ENCODE measurements around the gene KLHL12.
A peak's percentile ranks its signal among the peaks of the same experiment; 100 is the strongest.

Gene KLHL12

DNA sequence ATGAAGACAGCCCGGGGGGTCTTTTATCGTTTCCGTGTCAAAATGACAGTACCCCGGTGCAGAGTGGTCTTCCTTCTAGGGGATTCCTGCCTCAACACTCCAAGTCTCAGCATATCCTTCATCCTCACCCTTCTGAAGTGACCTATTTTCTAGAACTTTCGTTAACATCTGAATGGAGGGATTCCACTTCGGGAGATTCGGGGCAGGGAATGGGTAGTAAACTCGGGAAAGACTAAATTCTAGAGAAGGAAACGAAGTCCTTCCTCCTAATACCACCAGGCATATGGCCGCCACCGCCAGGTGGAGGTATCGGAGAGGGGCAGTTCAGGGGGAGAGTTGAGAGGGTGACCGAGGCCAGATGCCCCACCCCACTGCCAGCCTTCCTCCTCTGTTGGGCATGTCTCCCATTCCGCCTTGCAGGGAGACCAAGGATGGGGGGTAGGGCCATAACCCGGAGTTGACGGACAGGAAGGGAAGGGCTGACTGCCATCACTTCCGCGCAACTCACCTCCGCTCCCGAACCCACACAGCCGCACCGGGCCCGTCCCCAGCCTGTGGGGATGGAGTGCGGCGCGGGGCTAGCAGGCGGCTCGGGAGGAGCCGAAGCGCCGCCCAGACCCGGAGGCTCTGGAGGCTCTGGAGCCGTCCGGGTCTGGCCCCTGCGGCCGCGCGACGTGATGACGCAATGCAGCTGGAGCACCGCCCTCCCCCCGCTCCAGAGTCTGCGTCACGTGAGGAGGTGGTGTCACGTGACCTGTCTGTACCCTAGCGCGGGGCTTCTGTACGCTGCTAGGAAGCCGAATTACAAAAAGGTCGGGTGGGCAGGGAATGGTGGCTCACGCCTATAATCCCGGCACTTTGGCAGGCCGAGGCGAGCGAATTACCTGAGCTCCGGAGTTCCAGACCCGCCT, at the start of gene KLHL12:
KLHL12 (minus strand) TSS at position 654 of the 911 bp plus-strand sequence. CDS start 2,072 bp downstream, outside the sequence.
- DNase-seq, result peak; percentile 97

DNA sequence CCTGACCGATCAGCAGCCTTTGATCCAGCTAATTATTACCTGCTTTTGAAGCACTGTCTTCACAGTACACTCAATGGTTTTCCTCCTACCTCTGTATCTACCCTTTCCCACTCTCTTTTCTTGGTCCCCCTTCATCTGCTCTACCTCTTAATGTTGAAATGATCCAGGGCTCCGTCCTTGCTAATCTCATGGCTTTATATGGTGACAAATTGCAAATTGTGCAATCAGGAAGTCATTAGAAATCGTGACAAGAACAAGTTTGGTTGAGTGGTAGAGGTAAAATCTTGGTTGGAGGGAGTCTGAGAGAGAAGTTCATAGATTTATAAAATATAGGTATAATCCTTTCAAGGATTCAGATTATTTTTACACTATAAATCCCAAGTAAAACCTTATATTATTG, 49.6 kb upstream of the KLHL12 start:
- DNase-seq, result no peak

DNA sequence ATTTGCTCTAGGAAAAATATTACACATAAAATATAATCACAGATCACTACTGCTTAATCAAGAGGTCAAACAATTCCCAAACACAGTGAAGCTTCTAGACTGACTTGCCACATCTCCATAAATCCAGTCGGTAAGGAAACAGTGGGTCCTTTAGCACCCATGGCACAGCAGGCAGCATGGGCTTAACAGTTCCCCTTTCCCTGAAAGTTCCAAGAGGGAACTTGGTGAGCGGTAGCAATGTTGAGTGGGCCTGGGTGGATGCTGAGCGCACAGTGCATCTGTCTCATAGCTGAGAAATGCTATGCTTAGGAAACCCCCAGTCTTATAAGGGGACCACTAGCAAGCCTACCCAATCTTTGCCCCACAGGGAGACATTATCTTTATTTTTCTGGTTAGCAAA, 47.8 kb upstream of the KLHL12 start:
- DNase-seq, result no peak

DNA sequence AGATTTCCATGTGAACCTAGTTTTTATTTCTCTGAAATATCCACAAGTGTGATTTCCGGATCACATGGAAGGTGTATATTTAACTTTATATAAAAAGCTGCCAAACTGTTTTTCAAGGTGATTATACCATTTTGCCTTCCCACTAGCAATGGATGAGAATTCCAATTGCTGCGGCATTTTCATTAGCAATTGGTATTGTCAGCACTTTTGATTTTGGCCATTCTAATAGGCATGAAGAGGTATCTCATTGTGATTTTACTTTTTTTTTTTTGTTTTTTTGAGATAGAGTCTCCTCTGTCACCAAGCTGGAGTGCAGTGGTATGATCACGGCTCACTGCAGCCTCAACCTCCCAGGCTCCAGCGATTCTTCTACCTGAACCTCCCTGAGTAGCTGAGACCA, 45.0 kb upstream of the KLHL12 start:
- no peak for DNase-seq

DNA sequence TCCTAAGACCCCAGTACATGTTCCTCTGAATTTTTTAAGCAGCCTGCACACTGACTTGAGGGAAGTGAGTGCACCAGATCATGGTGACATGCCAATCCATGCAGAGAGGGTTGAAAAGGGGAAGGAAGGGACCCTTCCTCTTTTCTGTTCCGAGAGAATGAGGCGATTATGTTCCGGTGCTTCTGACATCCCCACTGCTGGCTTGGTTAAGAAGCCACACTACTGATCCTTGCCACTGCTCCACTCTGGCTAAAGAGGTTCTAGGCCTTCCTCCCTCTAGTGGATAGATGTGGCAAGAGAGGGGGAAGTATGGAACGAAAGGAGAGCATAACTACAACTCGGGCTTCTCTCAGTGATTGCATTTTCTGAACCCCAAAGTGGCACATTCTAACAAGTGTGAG, 41.9 kb upstream of the KLHL12 start:
- DNase-seq, result peak; percentile 56

DNA sequence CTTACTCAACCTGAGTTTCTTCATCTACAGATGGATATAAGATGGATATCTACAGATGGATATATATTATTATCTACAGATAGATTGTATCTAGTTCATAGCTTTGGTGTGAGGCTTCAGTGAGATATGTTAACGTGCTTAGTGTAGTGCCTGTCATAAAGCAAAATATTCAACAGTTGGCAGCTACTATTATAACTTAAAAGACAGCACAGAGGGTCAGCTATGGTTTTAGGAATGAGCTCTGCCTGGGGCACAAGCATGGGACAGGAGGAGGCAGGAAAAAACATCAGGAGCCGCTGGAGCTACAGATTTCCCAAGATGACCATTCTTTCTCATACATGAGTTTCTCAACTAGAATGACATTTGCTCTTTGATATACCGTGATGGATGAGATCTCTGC, 41.3 kb upstream of the KLHL12 start:
- no peak for DNase-seq

DNA sequence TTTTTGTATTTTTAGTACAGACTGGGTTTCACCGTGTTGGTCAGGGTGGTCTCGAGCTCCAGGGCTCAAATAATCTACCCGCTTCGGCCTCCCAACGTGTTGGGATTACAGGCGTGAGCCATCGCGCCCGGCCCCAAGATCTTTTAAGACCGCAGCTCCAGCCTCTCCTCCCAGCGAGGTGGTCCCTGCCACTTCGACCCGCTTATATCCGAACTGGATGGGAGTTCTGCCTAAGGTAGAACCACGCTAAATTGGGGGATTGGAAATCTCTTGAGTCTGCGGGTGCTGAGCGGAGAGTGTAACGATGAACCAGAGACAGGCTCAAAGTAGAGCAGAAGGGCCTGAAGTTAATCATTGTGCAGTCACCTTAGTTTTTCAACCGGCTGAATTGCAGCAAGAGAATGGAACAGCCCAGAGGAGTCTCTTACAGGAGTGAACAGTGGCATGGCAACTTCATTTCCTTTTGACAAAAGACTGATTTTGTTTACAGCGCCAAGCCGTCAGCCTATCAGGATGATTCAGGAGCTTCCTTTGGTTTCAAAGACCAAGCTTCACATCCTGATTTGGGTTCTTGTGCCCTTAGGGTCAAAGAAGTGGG, 40.7 kb upstream of the KLHL12 start:
- peak; percentile 39 for DNase-seq

DNA sequence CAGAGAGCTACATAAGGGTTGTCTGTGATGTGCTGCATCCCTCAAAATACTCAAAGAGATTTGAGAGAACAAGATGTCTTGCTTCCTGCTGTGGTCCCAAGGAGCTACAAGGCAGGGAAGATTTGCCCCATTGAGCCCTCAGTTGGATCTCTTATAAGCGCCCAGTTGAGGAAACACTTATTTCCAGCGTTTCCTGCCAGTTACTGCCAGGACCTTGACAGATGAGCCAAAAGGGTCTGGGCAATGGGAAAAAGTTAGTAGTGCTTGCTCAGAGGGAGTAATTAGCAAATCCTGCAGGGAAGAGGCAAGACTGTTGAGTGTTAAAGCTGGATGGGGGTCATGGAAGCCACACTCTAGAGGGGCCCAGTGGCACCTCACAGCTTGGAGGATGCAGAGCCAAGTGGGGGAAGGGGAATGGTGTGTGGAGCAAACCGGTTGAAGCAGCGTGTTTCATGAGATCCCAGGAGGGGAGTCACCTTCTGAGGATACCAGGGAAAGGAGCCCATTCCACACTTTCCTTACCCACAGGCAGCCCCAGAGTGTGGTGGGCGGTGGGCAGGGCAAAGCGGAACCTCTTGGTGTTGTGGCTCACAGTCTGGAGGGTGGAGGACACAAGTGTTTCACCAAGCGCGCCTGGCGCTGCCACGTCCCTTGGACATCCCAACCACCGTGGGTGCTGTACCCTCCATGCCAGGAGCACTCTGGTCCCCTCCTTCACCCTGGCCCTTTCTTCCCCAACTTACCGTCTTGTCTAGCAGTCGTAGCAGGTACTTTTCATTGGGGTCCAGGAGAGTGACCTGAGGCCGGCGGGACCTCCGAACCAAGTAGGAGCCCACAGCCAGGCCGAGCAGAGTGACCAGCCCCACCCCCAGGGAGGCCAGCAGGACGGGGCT, 39.2 kb upstream of the KLHL12 start:
- no peak for DNase-seq

DNA sequence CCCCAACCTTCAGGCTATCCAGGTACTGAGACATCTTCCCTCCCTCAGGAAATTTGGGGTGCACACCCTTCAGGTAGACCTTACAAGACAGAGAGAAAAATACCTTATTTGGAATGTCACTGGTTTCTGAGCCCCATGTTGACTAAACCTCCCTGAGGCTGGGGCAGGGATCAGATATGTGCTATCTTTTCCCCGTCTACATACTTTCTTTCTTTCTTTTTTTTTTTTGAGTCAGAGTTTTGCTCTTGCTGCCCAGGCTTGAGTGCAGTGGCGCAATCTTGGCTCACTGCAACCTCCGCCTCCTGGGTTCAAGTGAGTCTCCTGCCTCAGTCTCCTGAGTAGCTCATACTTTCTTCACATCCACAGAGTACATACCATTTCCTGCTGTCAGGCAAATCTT, 38.4 kb upstream of the KLHL12 start:
- no peak for DNase-seq

DNA sequence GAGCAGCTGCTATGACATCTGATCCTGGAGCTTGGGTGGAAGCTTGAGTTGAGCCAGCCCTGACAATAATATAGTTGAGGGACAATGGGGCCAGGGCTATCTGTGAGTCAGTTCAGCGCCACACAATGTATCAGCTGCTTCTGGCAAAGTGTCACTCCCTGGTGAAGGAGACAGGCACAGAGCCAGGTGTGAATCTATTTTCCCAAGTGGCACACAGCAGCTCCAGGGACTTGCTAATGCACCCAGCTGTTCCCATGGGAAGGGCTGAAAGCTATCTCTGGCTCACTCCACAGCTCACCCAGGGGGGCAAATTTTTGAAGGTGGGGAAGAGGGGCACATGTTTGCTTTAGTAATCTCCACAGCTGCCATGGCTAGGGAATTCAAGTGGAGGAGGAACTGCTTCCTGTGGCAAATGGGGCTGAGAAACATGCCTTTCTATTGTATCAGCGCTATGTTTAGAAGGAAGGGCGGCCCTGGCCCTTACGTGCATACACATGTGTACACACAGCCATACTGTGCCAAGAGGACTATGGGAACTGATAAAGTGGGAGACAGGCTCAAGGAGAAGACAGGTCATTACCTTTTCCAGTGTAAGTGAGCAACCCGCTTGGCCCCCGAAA, 37.9 kb upstream of the KLHL12 start:
- DNase-seq, result no peak

DNA sequence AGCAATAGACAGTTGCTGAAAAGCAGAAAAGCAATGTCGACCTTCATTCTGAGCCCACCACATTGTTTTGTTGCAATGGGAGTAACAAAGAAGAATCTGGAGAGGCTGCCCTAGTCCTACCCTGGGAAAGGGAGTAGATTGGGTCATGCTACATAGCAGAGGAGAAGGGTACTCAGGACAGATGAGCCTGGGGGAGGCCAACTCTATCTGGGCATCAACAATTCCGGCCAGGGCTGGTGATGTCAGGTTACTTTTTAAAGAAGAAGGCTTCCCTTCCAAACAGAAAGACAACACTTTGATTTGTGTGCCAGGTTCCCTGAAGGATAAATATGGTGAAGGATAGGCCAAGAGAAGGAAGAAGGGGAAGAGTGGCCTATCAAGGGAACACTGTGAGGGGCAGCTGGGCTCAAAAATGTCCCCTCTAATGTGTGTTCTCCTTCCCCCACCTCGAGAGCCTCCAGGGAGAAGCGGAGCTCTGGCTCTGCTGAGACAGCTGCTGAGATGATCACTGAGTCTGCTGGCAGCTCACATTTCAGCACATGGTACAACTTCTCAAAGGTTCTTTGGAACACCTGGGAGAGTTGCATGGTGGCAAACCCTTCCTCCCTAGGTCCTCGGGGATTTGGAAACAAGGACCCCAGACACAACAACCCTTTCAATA, 34.3 kb upstream of the KLHL12 start:
- no peak for DNase-seq

DNA sequence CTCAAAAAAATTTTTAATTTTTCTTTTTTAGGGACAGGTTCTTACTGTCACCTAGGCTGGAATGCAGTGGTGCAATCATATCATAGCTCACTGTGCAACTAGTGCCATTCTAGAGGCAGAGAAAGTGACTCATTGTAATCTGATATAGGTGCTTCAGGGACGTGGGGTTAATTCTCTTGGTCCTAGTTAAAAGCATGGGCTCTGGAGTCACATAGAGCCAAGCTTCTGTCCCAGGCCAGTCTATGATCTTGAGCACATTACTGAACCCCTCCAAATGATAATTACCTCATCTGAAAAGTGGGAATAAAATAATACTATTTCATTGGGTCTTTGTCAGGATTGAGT, 32.2 kb upstream of the KLHL12 start:
- DNase-seq, result no peak

DNA sequence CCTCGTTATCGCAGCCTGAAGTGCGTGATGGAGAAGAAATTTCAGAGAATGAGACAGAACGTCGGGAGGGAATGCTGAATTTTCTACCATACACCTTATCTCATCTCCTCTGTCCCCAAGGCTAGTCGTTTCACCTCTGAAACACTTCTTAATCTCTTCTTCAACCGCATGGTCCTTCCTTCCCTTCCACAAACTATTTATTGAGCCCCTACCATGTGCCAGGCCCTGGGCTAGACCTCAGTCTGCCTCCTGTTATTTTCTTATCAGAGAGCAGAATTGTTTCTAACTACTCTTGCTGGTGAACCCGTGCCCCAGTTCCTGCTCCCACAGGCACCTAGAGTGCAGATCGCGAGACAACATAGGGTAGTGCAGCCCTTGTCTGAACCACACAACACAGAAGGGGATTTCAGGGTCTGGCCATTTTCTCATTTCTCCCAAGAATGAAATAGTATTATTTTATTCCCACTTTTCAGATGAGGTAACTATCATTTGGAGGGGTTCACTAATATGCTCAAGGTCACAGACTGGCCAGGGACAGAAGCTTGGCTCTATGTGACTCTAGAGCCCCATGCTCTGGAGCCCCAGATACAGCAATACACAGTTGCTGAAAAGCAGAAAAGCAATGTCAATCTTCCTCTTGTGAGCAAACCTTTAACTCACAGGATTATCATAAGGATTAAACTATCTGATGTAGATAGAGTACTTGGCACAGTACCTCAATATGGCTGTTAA, 31.7 kb upstream of the KLHL12 start:
- DNase-seq, result no peak

DNA sequence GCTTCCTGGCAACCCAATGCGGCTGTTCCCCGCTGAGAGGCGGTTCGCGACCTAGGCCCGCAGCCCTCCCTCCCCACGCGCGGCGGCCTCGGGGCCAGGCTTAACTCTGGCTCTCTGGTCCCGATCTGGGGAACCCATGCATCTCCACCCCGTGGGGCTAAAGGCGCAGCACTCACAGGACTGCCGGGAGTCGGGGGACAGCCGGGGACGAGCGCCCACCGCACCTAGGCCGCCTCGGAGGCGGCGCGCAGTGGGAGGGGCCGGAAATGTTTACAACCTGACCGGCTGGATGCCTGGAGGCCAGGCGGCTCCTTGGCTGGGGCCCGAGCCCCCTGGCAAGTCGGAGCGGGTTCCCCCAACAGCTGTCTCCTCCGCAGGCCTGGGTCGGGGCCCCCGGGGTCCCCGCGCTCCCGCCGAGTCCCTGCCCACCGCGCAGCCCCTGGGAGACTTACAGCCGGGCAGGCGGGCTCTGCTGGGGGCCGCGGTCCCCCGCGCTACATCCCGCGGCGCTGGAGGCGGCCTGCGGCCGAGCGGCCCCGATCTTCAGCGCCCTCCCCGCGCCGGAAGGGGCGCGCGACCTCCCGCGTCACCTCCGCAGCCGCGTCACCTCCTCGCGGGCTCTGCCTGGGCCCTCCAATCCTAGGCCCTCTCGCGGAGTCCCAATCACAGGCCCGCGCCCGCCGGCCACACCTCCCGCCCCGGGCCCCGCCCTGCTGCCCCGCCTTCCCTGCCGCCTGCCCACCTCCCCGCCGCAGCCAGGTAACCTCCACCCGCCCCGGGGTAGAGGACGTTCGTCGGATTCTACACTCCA, 30.9 kb upstream of the KLHL12 start, which contains the start of gene ADIPOR1:
ADIPOR1 (minus strand) TSS at position 580 of the 811 bp plus-strand sequence. CDS start 7,242 bp downstream, outside the sequence.
- DNase-seq, result peak; percentile 94

DNA sequence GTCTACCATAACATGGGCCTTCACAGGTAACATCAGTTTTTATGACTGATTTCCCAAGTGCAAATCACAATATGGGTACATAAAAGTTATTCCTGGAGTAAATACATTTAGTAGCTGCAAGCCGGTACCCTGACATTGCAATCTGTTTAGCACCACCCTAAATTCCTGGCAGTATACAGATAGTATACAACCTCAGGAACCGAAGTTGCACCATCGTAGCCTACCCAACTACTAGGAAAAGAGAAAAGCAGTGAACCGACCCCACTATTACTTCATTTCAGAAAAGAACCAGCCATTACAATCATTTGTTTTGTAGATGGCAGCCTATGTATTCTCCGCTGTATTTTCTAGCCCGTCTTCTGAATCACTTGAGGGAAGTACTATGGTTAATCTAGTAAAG, 29.9 kb upstream of the KLHL12 start:
- no peak for DNase-seq

DNA sequence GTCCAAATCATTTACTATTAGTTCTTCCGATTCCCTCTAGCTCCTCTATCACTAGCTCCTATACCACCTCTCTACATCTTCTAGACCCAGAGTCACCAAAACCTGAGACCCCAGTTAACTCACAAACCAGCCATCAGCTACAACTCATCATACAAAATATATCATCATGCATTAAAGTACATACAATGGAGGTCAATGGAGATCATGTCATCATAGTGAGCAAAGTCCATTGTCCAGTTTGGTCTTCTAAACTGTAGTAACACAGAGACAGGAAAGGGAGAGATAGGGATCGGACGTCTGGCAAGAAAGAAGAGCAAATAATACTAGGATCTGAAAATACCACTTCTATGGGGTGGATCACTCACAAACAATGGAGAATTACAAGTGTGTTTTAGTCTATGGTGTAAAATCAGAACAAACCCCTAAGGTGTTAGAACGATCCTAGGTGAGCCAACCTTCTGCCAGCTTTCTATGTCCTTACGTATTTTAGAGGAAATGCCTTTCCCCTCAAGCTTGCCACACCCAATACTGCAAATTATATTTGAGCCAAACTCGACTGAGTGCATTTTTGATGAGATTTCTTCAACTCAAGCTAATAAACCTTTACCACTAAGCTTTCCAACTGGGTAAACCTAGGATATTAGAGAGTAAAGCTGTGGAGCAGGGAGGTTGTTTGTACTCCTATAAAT, 27.2 kb upstream of the KLHL12 start:
- DNase-seq, result no peak

DNA sequence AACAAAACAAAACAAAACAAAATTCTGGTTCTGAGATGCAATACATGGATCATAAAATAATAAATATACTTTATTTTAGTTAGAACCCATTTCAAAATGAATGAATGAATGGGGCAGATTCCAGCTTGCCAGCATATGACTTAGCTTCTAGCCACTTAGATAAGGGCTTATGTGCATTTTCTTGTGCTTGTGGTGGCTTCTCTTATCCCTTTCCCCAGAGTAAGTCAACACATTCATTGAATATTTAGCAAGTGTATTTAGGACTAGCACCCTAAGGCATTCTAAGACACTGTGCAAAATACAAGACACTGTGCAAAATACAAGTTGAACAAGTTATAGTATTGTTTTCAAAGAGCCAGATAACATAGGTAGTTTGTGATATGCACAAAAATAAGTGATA, 26.4 kb upstream of the KLHL12 start:
- DNase-seq, result no peak

DNA sequence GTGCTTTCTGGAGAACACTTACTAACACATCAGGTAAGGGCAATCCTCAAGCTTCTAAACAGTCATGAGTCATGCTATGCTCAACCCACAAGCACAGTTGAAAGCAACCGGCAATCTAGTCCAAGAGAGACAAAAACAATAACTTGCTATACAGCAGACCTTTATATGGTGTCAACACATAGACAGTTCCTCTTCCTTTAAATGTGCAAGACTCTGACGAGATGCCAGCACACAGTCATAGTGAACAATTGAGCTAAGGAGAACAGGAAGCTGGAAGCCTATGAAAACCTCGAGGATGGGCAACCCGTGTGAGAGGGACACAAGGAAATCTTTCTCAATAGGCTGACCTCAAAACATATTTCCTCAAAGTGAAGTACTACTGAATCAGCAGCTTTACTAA, 25.8 kb upstream of the KLHL12 start:
- peak; percentile 39 for DNase-seq

DNA sequence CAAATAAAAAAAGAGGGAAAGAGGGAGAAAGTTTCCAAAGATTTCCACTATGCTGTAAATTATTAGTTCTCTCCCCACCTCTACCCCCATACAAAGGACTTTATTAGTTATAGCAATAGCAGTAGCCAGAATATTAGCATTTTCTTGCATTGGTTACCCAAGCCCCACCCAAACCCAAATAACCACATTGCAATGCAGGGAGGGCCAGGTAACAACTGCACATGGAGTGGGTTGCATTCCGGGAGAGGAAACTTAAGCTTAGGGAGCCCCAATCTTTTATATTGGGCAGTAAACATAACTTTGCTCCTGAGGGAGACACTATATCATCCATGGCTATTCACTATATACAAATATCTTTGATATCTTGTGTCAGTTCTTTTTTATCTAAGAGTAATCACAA, 25.1 kb upstream of the KLHL12 start:
- DNase-seq, result no peak

DNA sequence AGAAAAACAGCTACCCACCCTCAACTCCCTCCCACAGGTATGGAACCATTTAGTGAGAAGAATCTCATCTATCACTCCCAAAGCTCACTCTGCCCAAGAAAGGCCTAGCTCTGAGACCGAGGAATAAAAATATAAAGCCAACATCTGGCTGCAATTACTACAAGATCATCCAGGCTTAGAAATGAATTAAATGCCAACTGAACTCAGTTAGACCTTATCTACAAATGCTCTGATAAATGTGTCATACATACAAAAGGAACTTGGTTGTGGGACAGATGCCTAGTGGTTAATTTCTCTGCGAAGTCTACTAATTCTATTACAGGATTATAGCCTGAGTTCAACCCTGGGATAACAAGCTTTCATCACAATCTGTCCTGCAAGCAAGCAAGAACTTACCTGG, 24.4 kb upstream of the KLHL12 start:
- DNase-seq, result no peak

Measured in activated CD4-positive, alpha-beta T cell treated with anti-CD3 and anti-CD28 coated beads, Interleukin-10, Interleukin-2, amounts not matched to agents 100 ng/mL and 50 ng/mL, durations not matched to agents 16 hours and 8 hours (primary cell).